Sigmoid colon (tissue), 7 donors: ENCODE results near the gene LRRC30. TPM values are rescaled to one million over a fixed set of nuclear protein-coding genes. Genes with fewer than 3 reads are reported as not detected.
A peak's percentile ranks its signal among the peaks of the same experiment; 100 is the strongest.
"Not testable (repeated sequence)": the region's sequence is repeated elsewhere in the genome, so short reads cannot be mapped to it uniquely, and the experiment has no call there.

Experiments
- DNase-seq: peaks from one replicate; pipeline ENCODE4 v3.0.0-alpha.2; 2019
- H3K27ac ChIP-seq, 4 donors: fragments of 200-600 bp; sonication (generic); one replicate each; pipeline ENCODE4 v1.5.1; 2016 to 2019; ENCODE audit warnings: mild to moderate bottlenecking in 1 of 4
- H3K27me3 ChIP-seq, 3 donors: fragments of 200-600 bp; sonication (generic); one replicate each; pipeline ENCODE4 v1.5.1; 2019; ENCODE audit warnings: mild to moderate bottlenecking in 1 of 3
- H3K36me3 ChIP-seq, 4 donors: fragments of 200-600 bp; sonication (generic); one replicate each; pipeline ENCODE4 v1.5.1; 2016 to 2019
- H3K4me1 ChIP-seq, 4 donors: fragments of 200-600 bp; sonication (generic); one replicate each; pipeline ENCODE4 v1.5.1; 2017 to 2019
- H3K4me3 ChIP-seq, 4 donors: fragments of 200-600 bp; sonication (generic); one replicate each; pipeline ENCODE4 v1.5.1; 2017 to 2019; ENCODE audit warnings: mild to moderate bottlenecking in 2 of 4, moderate library complexity in 1 of 4
- H3K9me3 ChIP-seq, 4 donors: fragments of 200-600 bp in 3 of 4; sonication (generic) in 3 of 4; one replicate each; pipeline versions ENCODE4 v1.5.1 to v1.6.1; 2013 to 2019
- EP300 ChIP-seq, 4 donors: sonication (generic); formaldehyde crosslinking; IDR thresholded peaks; one replicate each; pipeline ENCODE4 v1.6.1; 2017; ENCODE audit warnings: antibody characterized with exemption in 4 of 4
- POLR2A ChIP-seq, 2 donors: fragments of 450-650 bp; IDR thresholded peaks; one replicate each; pipeline ENCODE4 v1.6.1; 2016; ENCODE audit warnings: antibody characterized with exemption in 2 of 2, mild to moderate bottlenecking in 2 of 2, moderate library complexity in 2 of 2
- POLR2AphosphoS5 ChIP-seq, 4 donors: sonication (generic); formaldehyde crosslinking; IDR thresholded peaks; one replicate each; pipeline ENCODE4 v1.6.1; 2017; ENCODE audit warnings: antibody characterized with exemption in 4 of 4
- WGBS, 2 donors: extraction: QIAGEN DNeasy Blood & Tissue Kit; methylation state at CpG; one replicate each; pipeline ENCODE4 v1.1.7; 2013; 5-methylcytosine and 5-hydroxymethylcytosine counted together
- intact Hi-C: fragments of 100-400 bp; cut with DNase I; formaldehyde crosslinking; loops from one replicate; pipeline ENCODE4 v1.15.1; 2023
- polyA plus RNA-seq, 3 donors: library from polyadenylated mRNA; stranded (reverse); fragments of 200-250 nt; gene quantifications; one replicate each; pipeline ENCODE4 v1.2.3, GENCODE V29; 2013
- total RNA-seq, 4 donors: library from RNA; depleted of rRNA; stranded (reverse); fragments of >200 nt; gene quantifications; one replicate each; pipeline ENCODE4 v1.1.0, GENCODE V29; 2016
- TF ChIP-seq, protein P1 (sequence below), 4 experiments: fragments of 450-650 bp in 3 of 4; fragments of 200-600 bp in 1 of 4; IDR thresholded peaks; one replicate each; pipeline ENCODE4 v1.5.1; 2016 to 2019; ENCODE audit warnings: antibody characterized with exemption in 4 of 4, mild to moderate bottlenecking in 3 of 4, moderate library complexity in 2 of 4
- donor health status: healthy with polysubstance abuse.
- donor health status: Bipolar disorder and iron deficiency.
- donor health status: healthy.

LRRC30 gene
- total and polyA plus RNA-seq, 7 donors = not detected

DNA sequence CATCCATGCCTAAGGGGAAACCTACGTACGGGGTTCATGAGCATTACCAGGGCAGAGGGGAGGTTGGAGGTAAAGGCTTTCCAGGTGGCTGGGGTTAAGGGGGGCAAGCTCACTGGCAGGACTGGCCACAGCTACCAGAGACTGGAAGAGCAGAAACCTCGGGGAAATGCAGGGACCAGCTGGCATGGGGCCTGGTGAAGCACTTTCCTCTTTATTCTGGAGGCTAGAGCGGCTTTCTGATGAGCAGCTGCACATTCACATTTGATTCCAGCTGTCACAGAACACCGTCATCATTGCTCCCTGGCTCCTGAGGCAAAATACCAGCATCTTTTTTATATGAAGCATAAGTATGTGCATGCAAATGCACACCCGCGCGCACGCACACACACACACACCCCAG, 28.7 kb upstream of the LRRC30 start:
- peaks cover 0 to 22% (median 21%) of the 10 kb centered on the region in 4 donors for H3K4me1 ChIP-seq
- no peak overlapping the region for H3K27ac ChIP-seq
- no peaks in the 10 kb centered on the region for H3K36me3 ChIP-seq
- TF ChIP-seq, protein P1, sequence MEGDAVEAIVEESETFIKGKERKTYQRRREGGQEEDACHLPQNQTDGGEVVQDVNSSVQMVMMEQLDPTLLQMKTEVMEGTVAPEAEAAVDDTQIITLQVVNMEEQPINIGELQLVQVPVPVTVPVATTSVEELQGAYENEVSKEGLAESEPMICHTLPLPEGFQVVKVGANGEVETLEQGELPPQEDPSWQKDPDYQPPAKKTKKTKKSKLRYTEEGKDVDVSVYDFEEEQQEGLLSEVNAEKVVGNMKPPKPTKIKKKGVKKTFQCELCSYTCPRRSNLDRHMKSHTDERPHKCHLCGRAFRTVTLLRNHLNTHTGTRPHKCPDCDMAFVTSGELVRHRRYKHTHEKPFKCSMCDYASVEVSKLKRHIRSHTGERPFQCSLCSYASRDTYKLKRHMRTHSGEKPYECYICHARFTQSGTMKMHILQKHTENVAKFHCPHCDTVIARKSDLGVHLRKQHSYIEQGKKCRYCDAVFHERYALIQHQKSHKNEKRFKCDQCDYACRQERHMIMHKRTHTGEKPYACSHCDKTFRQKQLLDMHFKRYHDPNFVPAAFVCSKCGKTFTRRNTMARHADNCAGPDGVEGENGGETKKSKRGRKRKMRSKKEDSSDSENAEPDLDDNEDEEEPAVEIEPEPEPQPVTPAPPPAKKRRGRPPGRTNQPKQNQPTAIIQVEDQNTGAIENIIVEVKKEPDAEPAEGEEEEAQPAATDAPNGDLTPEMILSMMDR (IDR thresholded peaks at IDR 0.05) = no peak
- TF ChIP-seq EP300 (IDR thresholded peaks at IDR 0.05) (no peak), POLR2AphosphoS5 (IDR thresholded peaks at IDR 0.05) (no peak), POLR2A (IDR thresholded peaks at IDR 0.05) (no peak)
- no peak for DNase-seq
- no peaks in the 10 kb centered on the region for H3K9me3 ChIP-seq
- intact Hi-C loops = no loop called here
- H3K27me3 ChIP-seq = no peaks in the 10 kb centered on the region
- 85 to 90% methylated on average over 9 of the region's 9 CpGs for WGBS, 2 donors
- no peak overlapping the region for H3K4me3 ChIP-seq

DNA sequence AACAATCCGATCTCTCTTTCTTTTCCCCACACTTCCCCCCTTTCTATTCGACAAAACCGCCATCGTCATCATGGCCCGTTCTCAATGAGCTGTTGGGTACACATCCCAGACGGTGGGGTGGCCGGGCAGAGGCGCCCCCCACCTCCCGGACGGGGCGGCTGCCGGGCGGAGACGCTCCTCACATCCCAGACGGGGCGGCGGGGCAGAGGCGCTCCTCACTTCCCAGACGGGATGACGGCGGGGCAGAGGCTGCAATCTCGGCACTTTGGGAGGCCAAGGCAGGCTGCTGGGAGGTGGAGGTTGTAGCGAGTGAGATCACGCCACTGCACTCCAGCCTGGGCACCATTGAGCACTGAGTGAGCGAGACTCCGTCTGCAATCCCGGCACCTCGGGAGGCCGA, 27.3 kb upstream of the LRRC30 start:
- H3K4me1 ChIP-seq = peaks cover 0 to 22% (median 21%) of the 10 kb centered on the region in 4 donors
- intact Hi-C loops, H3K4me3 ChIP-seq, H3K27me3 ChIP-seq, DNase-seq, H3K9me3 ChIP-seq, H3K27ac ChIP-seq, H3K36me3 ChIP-seq: not testable (repeated sequence)
- WGBS, 2 donors = 88 to 89% methylated on average over 27 to 28 of the region's 29 CpGs

GRCh38 chr18:7205346-7205745, 25.5 kb upstream of the LRRC30 start:
- intact Hi-C loops = no loop called here
- Histone ChIP-seq H3K27me3 (no peaks in the 10 kb centered on the region), H3K36me3 (no peaks in the 10 kb centered on the region), H3K9me3 (no peaks in the 10 kb centered on the region), H3K4me3 (no peak overlapping the region), H3K4me1 (peaks cover 0 to 22% (median 21%) of the 10 kb centered on the region in 4 donors), H3K27ac (peak overlapping the region in 3 of 4 donors; percentile 27 to 62 (median 42))
- TF ChIP-seq EP300 (IDR thresholded peaks at IDR 0.05) (no peak), POLR2A (IDR thresholded peaks at IDR 0.05) (no peak), POLR2AphosphoS5 (IDR thresholded peaks at IDR 0.05) (no peak)
- TF ChIP-seq, protein P1 (IDR thresholded peaks at IDR 0.05) = no peak
- no peak for DNase-seq

- H3K27ac ChIP-seq = peak overlapping the region in 1 of 4 donors; percentile 62
- TF ChIP-seq, protein P1 (IDR thresholded peaks at IDR 0.05) = no peak
- TF ChIP-seq POLR2AphosphoS5 (IDR thresholded peaks at IDR 0.05) (no peak), EP300 (IDR thresholded peaks at IDR 0.05) (no peak), POLR2A (IDR thresholded peaks at IDR 0.05) (no peak)
- no peak overlapping the region for H3K4me3 ChIP-seq
- no peaks in the 10 kb centered on the region for H3K27me3 ChIP-seq
- WGBS, 2 donors = 38 to 74% methylated on average over 6 of the region's 6 CpGs
- H3K4me1 ChIP-seq = peaks cover 0 to 22% (median 21%) of the 10 kb centered on the region in 4 donors
- DNase-seq = no peak
- intact Hi-C loops = no loop called here
- H3K36me3 ChIP-seq = no peaks in the 10 kb centered on the region
- no peaks in the 10 kb centered on the region for H3K9me3 ChIP-seq
Observed at GRCh38 chr18:7206217-7206616, 24.7 kb upstream of the LRRC30 start.

- Histone ChIP-seq H3K4me1 (peaks cover 0 to 22% (median 21%) of the 10 kb centered on the region in 4 donors), H3K9me3 (no peaks in the 10 kb centered on the region), H3K4me3 (no peak overlapping the region), H3K36me3 (no peaks in the 10 kb centered on the region), H3K27ac (peak overlapping the region in 1 of 4 donors; percentile 10), H3K27me3 (no peaks in the 10 kb centered on the region)
- TF ChIP-seq POLR2AphosphoS5 (IDR thresholded peaks at IDR 0.05) (no peak), EP300 (IDR thresholded peaks at IDR 0.05) (no peak), POLR2A (IDR thresholded peaks at IDR 0.05) (no peak)
- TF ChIP-seq, protein P1 (IDR thresholded peaks at IDR 0.05) = no peak
- intact Hi-C loops = no loop called here
- no peak for DNase-seq
- 71 to 80% methylated on average over 4 of the region's 4 CpGs for WGBS, 2 donors
Observed at GRCh38 chr18:7207366-7207915, 23.4 kb upstream of the LRRC30 start.
